ENCODE results near the gene CHST8. TPM values are rescaled to one million over a fixed set of nuclear protein-coding genes. Genes with fewer than 3 reads are reported as not detected.
A peak's percentile ranks its signal among the peaks of the same experiment; 100 is the strongest.

CHST8 gene
- total RNA-seq, 1 donor from 2014 or later, result 0.96 TPM

DNA sequence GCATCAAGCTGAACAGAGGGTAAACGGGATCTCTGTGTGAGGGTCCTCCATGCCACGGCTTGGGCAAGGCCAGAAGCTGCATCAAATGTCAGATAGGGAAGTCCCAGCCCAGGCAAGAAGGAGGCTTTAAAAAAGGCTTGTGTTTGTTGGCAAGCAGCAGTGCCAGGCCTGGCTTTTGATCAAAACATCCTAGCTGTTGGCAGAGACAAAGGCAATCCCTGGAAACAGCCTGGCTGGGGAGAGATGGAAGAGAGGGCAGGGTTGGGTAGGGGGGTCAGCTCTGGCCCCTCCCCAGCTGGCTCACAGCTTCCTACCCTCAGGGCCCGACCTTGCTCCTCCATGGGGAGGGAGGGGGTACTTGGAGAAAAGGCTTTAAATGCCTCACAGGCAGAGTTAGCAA is 113.2 kb downstream of the CHST8 start:
- TF ChIP-seq, protein P1, sequence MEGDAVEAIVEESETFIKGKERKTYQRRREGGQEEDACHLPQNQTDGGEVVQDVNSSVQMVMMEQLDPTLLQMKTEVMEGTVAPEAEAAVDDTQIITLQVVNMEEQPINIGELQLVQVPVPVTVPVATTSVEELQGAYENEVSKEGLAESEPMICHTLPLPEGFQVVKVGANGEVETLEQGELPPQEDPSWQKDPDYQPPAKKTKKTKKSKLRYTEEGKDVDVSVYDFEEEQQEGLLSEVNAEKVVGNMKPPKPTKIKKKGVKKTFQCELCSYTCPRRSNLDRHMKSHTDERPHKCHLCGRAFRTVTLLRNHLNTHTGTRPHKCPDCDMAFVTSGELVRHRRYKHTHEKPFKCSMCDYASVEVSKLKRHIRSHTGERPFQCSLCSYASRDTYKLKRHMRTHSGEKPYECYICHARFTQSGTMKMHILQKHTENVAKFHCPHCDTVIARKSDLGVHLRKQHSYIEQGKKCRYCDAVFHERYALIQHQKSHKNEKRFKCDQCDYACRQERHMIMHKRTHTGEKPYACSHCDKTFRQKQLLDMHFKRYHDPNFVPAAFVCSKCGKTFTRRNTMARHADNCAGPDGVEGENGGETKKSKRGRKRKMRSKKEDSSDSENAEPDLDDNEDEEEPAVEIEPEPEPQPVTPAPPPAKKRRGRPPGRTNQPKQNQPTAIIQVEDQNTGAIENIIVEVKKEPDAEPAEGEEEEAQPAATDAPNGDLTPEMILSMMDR (conservative IDR thresholded peaks at IDR 0.05), result no peak
- no peak for DNase-seq (ENCODE audit: low read depth, low spot score)
- Mint-ChIP-seq H3K36me3 (ENCODE audit: low read depth) (no peaks in the 10 kb centered on the region), H3K4me3 (no peak overlapping the region), H3K27me3 (ENCODE audit: low read depth) (peaks cover 74% of the 10 kb centered on the region), H3K27ac (ENCODE audit: unreplicated experiment) (no peak overlapping the region), H3K4me1 (no peaks in the 10 kb centered on the region), H3K9me3 (no peaks in the 10 kb centered on the region)

DNA sequence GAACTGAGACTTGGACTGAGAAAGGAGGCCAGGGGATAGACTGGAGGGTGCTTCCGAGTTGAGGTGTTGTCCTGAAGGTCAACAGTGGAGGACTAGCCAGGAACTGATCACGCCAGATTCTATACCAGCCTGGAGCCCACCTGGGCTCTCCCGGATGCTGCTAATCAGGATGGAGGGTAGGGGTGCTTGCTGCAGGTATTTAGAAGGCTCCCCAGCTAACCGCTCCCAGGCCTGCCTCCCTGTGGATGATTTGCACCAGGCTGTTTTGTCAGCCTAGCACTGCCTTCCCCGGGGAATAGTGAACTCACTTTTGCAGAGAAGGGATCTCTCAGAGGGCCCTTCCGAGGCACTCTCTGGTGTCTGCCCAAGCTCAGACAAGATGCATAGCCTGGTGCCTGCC is 114.4 kb downstream of the CHST8 start:
- no peak overlapping the region for H3K4me3 Mint-ChIP-seq

DNA sequence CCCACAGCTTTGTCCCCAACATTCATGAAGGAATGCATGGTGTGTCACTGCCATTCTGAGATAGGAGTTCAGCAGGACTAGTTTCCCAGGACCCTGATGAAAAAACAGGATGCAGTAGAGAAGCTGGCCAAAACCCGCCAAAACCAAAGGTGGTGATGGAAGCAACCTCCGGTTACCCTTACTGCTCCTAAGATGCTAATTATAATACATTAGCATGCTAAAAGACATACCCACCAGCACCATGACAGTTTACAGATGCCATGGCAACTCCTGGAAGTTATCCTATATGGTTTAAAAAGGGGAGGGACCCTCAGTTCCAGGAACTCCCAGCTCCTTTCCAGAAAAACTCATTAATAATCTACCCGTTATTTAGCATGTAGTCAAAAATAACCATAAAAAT is 115.0 kb downstream of the CHST8 start:
- peaks cover 63% of the 10 kb centered on the region for H3K27me3 Mint-ChIP-seq (ENCODE audit: low read depth)
- H3K4me1 Mint-ChIP-seq, result no peaks in the 10 kb centered on the region
- no peak for DNase-seq (ENCODE audit: low read depth, low spot score)
- no peak overlapping the region for H3K27ac Mint-ChIP-seq (ENCODE audit: unreplicated experiment)
- H3K4me3 Mint-ChIP-seq, result no peak overlapping the region
- H3K36me3 Mint-ChIP-seq (ENCODE audit: low read depth), result no peaks in the 10 kb centered on the region
- TF ChIP-seq, protein P1 (conservative IDR thresholded peaks at IDR 0.05), result no peak
- H3K9me3 Mint-ChIP-seq, result no peaks in the 10 kb centered on the region

More for the DNA sequence above, 114.4 kb downstream of the CHST8 start:
- H3K4me1 Mint-ChIP-seq, result no peaks in the 10 kb centered on the region
- no peaks in the 10 kb centered on the region for H3K9me3 Mint-ChIP-seq
- DNase-seq (ENCODE audit: low read depth, low spot score), result no peak
- H3K27me3 Mint-ChIP-seq (ENCODE audit: low read depth), result peaks cover 70% of the 10 kb centered on the region
- H3K36me3 Mint-ChIP-seq (ENCODE audit: low read depth), result no peaks in the 10 kb centered on the region
- no peak overlapping the region for H3K27ac Mint-ChIP-seq (ENCODE audit: unreplicated experiment)
- TF ChIP-seq, protein P1 (conservative IDR thresholded peaks at IDR 0.05), result no peak

DNA sequence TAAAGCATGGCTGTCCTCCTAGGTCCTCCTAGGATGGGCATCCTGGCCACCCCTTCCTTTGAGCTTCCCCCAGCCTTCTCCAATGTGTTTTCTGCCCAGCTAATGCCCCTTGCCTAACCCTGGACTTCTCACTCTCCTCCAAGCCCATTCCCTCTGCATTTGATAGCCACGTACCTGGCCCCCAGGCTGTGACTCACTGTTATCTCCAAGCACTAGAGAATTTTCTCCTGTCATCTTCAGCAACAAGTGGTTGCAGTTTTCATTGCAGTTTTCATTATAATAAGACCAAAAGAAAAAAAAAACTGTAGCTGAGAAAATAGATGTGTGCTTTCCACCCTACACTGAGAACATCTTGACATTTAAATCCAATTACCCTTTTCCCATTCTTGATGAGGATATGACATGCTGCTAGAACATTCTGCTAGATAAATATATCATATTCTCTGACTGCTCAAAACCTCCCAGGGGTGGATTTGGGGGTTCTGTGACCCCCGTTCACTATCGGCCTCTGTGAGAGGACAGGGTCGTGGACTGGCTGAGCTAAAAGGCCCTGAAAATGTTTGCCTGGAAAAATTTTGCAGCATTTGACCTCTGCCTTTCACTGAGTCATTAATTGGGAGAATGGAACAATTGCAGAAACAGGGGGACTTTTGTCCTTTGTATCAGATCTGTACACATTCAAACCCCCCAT is 116.1 kb downstream of the CHST8 start:
- TF ChIP-seq, protein P1 (conservative IDR thresholded peaks at IDR 0.05), result no peak
- Mint-ChIP-seq H3K4me3 (no peak overlapping the region), H3K27ac (ENCODE audit: unreplicated experiment) (no peak overlapping the region), H3K36me3 (ENCODE audit: low read depth) (no peaks in the 10 kb centered on the region), H3K4me1 (no peaks in the 10 kb centered on the region), H3K27me3 (ENCODE audit: low read depth) (peaks cover 62% of the 10 kb centered on the region), H3K9me3 (no peaks in the 10 kb centered on the region)
- no peak for DNase-seq (ENCODE audit: low read depth, low spot score)

DNA sequence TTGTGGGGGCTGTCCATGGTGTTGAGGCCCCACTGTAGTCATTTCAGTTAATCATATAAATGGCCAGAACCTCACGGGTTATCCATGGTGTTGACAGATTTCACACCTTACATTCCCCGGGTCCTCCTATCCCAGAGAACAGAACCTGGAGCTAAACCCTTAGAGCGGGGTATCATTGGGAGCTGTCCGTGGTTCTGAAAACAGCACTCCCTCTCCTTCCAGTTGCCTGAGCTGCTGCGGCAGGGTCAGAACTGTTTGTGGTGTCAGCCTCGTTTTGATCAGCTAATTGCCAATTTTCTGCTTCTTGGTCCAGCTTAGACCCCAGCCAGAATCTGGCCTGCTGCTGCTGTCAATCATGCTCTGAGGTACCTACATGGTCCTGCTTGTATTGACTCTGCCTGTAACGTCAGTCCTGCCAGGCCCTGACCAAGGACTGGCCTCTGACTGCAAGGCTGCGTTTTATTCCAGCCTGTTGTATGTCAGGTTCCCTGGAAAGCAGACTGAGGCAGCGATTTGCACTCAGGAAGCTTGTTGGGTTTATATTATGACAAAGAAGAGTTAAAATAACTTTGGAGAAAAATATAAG is 119.2 kb downstream of the CHST8 start:
- TF ChIP-seq, protein P1 (conservative IDR thresholded peaks at IDR 0.05), result no peak
- no peak overlapping the region for H3K4me3 Mint-ChIP-seq
- no peaks in the 10 kb centered on the region for H3K4me1 Mint-ChIP-seq
- DNase-seq (ENCODE audit: low read depth, low spot score), result peak; percentile 70
- H3K27ac Mint-ChIP-seq (ENCODE audit: unreplicated experiment), result no peak overlapping the region
- H3K36me3 Mint-ChIP-seq (ENCODE audit: low read depth), result no peaks in the 10 kb centered on the region
- no peaks in the 10 kb centered on the region for H3K9me3 Mint-ChIP-seq
- H3K27me3 Mint-ChIP-seq (ENCODE audit: low read depth), result peaks cover 64% of the 10 kb centered on the region

All from neural crest cell (in vitro differentiated cells).